CD4-positive, alpha-beta memory T cell (primary cell): ENCODE measurements around the gene PODNL1. TPM values are rescaled to one million over a fixed set of nuclear protein-coding genes. Genes with fewer than 3 reads are reported as not detected.

Experiments
- CTCF ChIA-PET: fragments of 350-600 bp; sonication (Branson Sonifier 250); formaldehyde crosslinking; loops from one replicate; lab custom pipeline; 2021; ENCODE audit warnings: inconsistent platforms; ENCODE audit not compliant: partially characterized antibody; lab: Charles Lee
- POLR2A ChIA-PET: fragments of 350-600 bp; sonication (Branson Sonifier 250); formaldehyde crosslinking; loops from one replicate; lab custom pipeline; 2021; ENCODE audit not compliant: partially characterized antibody; lab: Charles Lee
- DNase-seq, 5 donors: peaks; one replicate each; pipeline versions ENCODE4 v3.0.0 to v3.0.0-alpha.2; 2020 to 2022; ENCODE audit warnings: mixed read lengths in 1 of 5
- H3K27ac ChIP-seq: one replicate; pipeline ENCODE4 v1.7.0; 2013; ENCODE audit warnings: low read depth, low read length
- H3K27me3 ChIP-seq: 2 replicates; pipeline ENCODE4 v1.7.0; 2013; ENCODE audit warnings: mild to moderate bottlenecking, low read length, moderate library complexity; ENCODE audit not compliant: insufficient read depth
- H3K36me3 ChIP-seq: 2 replicates; pipeline ENCODE4 v1.7.0; 2013; ENCODE audit warnings: mild to moderate bottlenecking, low read length, moderate library complexity; ENCODE audit not compliant: insufficient read depth
- H3K4me1 ChIP-seq: 2 replicates; pipeline ENCODE4 v1.7.0; 2013; ENCODE audit warnings: mild to moderate bottlenecking, low read length, moderate library complexity; ENCODE audit not compliant: insufficient read depth
- H3K4me3 ChIP-seq, 2 donors: one replicate each; pipeline ENCODE4 v1.7.0; 2013; ENCODE audit warnings: low read length in 2 of 2, mild to moderate bottlenecking in 1 of 2
- H3K9me3 ChIP-seq, 2 donors: one replicate each; pipeline ENCODE4 v1.7.0; 2013; ENCODE audit warnings: low read length in 2 of 2, control low read depth in 1 of 2; ENCODE audit not compliant: control insufficient read depth in 1 of 2
- H3K27ac Mint-ChIP-seq, 7 donors: one replicate each; pipeline ENCODE4 v1.8.0; 2020 to 2021; ENCODE audit warnings: mixed read lengths in 7 of 7, mild to moderate bottlenecking in 6 of 7, inconsistent platforms in 3 of 7, moderate library complexity in 3 of 7
- H3K27me3 Mint-ChIP-seq, 2 donors: one replicate each; pipeline ENCODE4 v1.8.0; 2020 to 2021; ENCODE audit warnings: mixed read lengths in 2 of 2
- H3K36me3 Mint-ChIP-seq, 2 donors: one replicate each; pipeline ENCODE4 v1.8.0; 2020 to 2021; ENCODE audit warnings: mixed read lengths in 2 of 2, inconsistent platforms in 1 of 2, mild to moderate bottlenecking in 1 of 2
- H3K4me1 Mint-ChIP-seq, 4 donors: one replicate each; pipeline ENCODE4 v1.8.0; 2020 to 2021; ENCODE audit warnings: mixed read lengths in 4 of 4, mild to moderate bottlenecking in 1 of 4
- H3K4me3 Mint-ChIP-seq, 8 donors: one replicate each; pipeline ENCODE4 v1.8.0; 2020 to 2021; ENCODE audit warnings: mixed read lengths in 8 of 8, mild to moderate bottlenecking in 7 of 8, moderate library complexity in 6 of 8, inconsistent platforms in 3 of 8
- H3K9me3 Mint-ChIP-seq, 8 donors: one replicate each; pipeline ENCODE4 v1.8.0; 2020 to 2021; ENCODE audit warnings: mixed read lengths in 8 of 8, mild to moderate bottlenecking in 5 of 8, inconsistent platforms in 3 of 8, moderate library complexity in 1 of 8
- intact Hi-C: fragments of 100-400 bp; cut with micrococcal nuclease; formaldehyde crosslinking; loops from one replicate; pipeline ENCODE4 v1.15.1; 2023
- polyA plus RNA-seq, 2 donors: library from polyadenylated mRNA; unstranded; fragments of 300-500 nt; fragmentation: Illumina TruSeq; gene quantifications; one replicate each; pipeline ENCODE4 v1.2.3, GENCODE V29; 2021
- total RNA-seq, 2 experiments: library from RNA; stranded (reverse); gene quantifications; one replicate each; pipeline ENCODE4 v1.2.3, GENCODE V29; 2021

The PODNL1 gene
- total and polyA plus RNA-seq, 4 experiments from 2014 or later = not detected

DNA sequence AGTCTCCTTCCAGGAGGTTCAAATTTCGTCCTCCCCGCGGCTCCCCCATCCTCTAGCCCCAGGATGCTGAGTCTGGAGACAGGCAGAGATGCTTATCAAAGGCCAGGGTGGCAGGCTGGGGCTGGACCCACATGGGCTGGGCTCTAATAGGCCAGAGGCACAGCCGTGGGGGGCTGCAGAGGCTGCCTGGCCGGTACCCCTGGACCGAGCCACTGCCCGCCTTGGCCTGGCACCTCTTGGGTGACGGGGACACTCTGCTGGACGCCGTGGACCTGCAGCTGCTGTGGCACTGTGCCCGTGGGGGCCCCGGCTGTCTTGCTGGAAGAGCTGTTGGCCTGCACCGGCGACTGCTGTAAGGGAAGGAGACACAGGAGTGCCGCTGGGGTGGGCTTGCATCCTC, 42.1 kb upstream of the PODNL1 start:
- Histone ChIP-seq H3K4me3 (no peak overlapping the region), H3K27ac (no peak overlapping the region), H3K9me3 (no peaks in the 10 kb centered on the region), H3K36me3 (no peaks in the 10 kb centered on the region), H3K27me3 (no peaks in the 10 kb centered on the region), H3K4me1 (peaks cover 37% of the 10 kb centered on the region)
- no peak for DNase-seq
- POLR2A ChIA-PET = interaction anchor here (10.0 kb wide), 1 partner anchor 52 kb away, joined by 117 read pairs; the partner anchor contains the start of gene IL27RA
- CTCF ChIA-PET = no interaction called here
- Mint-ChIP-seq H3K27me3 (no peaks in the 10 kb centered on the region), H3K4me3 (no peak overlapping the region), H3K27ac (no peak overlapping the region), H3K36me3 (peaks cover 5 to 15% of the 10 kb centered on the region in 2 donors), H3K4me1 (peaks cover 11 to 59% (median 32%) of the 10 kb centered on the region in 4 donors), H3K9me3 (peaks cover 0 to 1% (median 0%) of the 10 kb centered on the region in 8 donors)
- intact Hi-C loops = no loop called here

DNA sequence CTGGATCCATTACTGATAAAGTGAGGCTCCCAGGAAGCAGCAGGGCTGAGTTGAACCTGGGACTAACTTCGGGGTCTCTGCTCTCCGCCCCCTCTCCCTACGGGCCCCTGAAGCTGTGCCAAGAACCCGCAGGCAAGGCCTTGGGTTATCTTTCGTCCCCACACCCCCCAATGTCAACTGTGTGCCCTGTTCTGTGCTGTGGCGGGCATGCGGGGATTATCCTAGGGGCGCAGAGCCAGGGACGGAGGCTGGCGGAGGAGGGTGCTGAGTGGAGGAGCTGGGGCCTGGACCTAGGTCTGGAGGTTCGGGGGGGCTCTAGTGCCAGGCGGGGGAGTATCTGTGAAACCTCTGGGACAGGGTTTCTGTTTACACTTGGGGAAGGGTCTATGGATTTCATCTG, 41.5 kb upstream of the PODNL1 start:
- peak overlapping the region in 2 of 7 donors; percentile 9 to 29 for H3K27ac Mint-ChIP-seq
- H3K9me3 ChIP-seq = no peaks in the 10 kb centered on the region
- peaks cover 5 to 18% of the 10 kb centered on the region in 2 donors for H3K36me3 Mint-ChIP-seq
- H3K27me3 ChIP-seq = no peaks in the 10 kb centered on the region
- intact Hi-C loops = no loop called here
- no peaks in the 10 kb centered on the region for H3K27me3 Mint-ChIP-seq
- POLR2A ChIA-PET = interaction anchor here (2.2 to 4.1 kb wide), 2 partner anchors 26 to 52 kb away, joined by 13 to 22 read pairs; partner anchors contain the start of genes IL27RA and RFX1
- H3K4me1 Mint-ChIP-seq = peaks cover 9 to 53% (median 27%) of the 10 kb centered on the region in 4 donors
- no peaks in the 10 kb centered on the region for H3K36me3 ChIP-seq
- H3K4me1 ChIP-seq = peaks cover 31% of the 10 kb centered on the region
- CTCF ChIA-PET = no interaction called here
- peaks cover 0 to 1% (median 0%) of the 10 kb centered on the region in 8 donors for H3K9me3 Mint-ChIP-seq
- no peak overlapping the region for H3K4me3 ChIP-seq
- no peak overlapping the region for H3K27ac ChIP-seq
- DNase-seq = no peak
- H3K4me3 Mint-ChIP-seq = peak overlapping the region in 2 of 8 donors; percentile 13 to 35

GRCh38 chr19:13979244-13979615, 41.0 kb upstream of the PODNL1 start:
- CTCF ChIA-PET = no interaction called here
- Histone ChIP-seq H3K27ac (no peak overlapping the region), H3K27me3 (no peaks in the 10 kb centered on the region), H3K9me3 (no peaks in the 10 kb centered on the region), H3K4me3 (no peak overlapping the region), H3K36me3 (no peaks in the 10 kb centered on the region), H3K4me1 (peaks cover 27% of the 10 kb centered on the region)
- Mint-ChIP-seq H3K27me3 (no peaks in the 10 kb centered on the region), H3K36me3 (peaks cover 6 to 21% of the 10 kb centered on the region in 2 donors), H3K9me3 (peaks cover 0 to 1% (median 0%) of the 10 kb centered on the region in 8 donors), H3K4me3 (no peak overlapping the region), H3K27ac (no peak overlapping the region), H3K4me1 (peaks cover 11 to 52% (median 26%) of the 10 kb centered on the region in 4 donors)
- intact Hi-C loops = no loop called here
- POLR2A ChIA-PET = interaction anchor here (0.9 to 4.1 kb wide), 6 partner anchors 15 to 52 kb away, joined by 3 to 22 read pairs (median 5); partner anchors contain the start of genes DCAF15, IL27RA and RFX1
- DNase-seq = no peak

DNA sequence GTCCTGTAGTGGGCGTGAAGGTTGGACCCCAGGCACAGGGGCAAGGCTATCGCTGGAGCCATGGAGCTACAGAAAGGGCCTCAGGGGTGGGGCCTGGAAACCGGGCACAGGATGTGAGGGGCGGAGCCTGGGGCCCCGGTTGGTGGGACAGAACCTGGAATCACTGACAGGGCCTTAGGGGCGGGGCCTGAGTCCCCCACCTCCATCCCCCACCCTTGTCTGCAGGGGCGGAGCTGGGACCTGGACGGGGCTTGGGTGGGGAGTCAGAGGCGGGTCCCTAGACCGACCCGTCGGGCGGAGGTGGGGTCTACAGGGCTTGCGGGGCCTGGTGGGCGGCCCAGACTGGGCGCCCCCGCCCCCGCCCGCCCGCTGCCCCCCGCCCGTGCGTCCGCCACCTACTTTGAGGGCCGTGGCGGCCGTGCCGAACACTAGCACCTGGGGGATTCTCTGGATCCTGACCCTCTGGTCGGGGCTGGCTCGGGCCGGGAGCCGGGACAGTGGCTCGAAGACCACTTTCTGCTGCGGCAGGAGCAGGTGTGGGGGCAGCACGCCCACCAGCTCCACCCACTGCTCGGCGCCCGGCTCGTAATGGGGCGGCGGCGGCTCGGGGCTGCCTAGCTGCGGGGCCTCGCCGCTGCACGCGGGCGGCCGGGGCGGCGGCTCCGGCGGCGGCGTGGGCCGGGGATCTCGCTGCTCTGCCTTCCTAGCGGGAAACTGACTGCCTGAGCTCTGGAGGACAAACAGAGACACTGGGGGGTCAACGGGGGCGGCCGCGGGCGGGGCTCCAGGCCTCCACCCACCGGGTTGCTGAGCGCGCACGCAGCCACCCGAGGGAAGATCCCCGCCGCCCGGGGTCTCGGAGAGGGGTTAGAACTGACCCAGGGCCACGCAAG, 40.4 kb upstream of the PODNL1 start:
- Histone ChIP-seq H3K4me3 (no peak overlapping the region), H3K4me1 (peaks cover 29% of the 10 kb centered on the region)
- H3K27ac Mint-ChIP-seq = no peak overlapping the region

DNA sequence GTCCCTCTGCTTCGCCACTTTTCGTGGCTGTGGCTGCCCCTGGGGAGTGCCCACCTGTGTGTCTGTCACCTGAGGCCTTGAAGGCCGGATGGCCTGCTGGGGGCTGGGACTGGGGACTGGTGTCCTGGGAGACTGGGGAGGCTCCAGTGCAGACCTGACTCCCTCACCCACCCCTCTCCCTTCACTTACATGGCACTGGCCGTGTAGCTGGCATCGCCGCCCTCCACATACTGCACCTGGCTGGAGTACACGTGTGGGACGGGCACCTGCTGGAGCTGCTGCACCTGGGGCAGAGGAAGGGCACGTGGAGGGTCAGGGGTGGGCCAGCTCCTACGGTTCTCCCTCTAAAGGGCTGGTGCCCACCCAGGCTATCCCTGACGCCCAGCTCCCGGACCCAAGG, 39.6 kb upstream of the PODNL1 start:
- ChIA-PET CTCF (no interaction called here), POLR2A (interaction anchor here (0.5 to 4.1 kb wide), 5 partner anchors 8 to 54 kb away, joined by 3 to 22 read pairs (median 8); partner anchors contain the start of genes IL27RA and RFX1)
- Histone ChIP-seq H3K36me3 (no peaks in the 10 kb centered on the region), H3K4me3 (no peak overlapping the region), H3K27ac (no peak overlapping the region), H3K9me3 (no peaks in the 10 kb centered on the region), H3K27me3 (no peaks in the 10 kb centered on the region), H3K4me1 (peaks cover 21% of the 10 kb centered on the region)
- no peak overlapping the region for H3K4me3 Mint-ChIP-seq
- H3K4me1 Mint-ChIP-seq = peaks cover 8 to 45% (median 20%) of the 10 kb centered on the region in 4 donors
- H3K27ac Mint-ChIP-seq = no peak overlapping the region
- intact Hi-C loops = no loop called here
- H3K36me3 Mint-ChIP-seq = peaks cover 10 to 29% of the 10 kb centered on the region in 2 donors
- H3K9me3 Mint-ChIP-seq = peaks cover 0 to 1% (median 0%) of the 10 kb centered on the region in 8 donors
- H3K27me3 Mint-ChIP-seq = no peaks in the 10 kb centered on the region
- DNase-seq = no peak

More for the DNA sequence above, 40.4 kb upstream of the PODNL1 start:
- intact Hi-C loops = no loop called here
- H3K4me3 Mint-ChIP-seq = peak overlapping the region in 1 of 8 donors; percentile 50
- Histone ChIP-seq H3K9me3 (no peaks in the 10 kb centered on the region), H3K36me3 (no peaks in the 10 kb centered on the region), H3K27ac (no peak overlapping the region), H3K27me3 (no peaks in the 10 kb centered on the region)
- DNase-seq = no peak
- ChIA-PET CTCF (no interaction called here), POLR2A (interaction anchor here (0.5 to 4.1 kb wide), 8 partner anchors 9 to 53 kb away, joined by 3 to 22 read pairs (median 4); partner anchors contain the start of genes DCAF15, IL27RA and RFX1)
- H3K9me3 Mint-ChIP-seq = peaks cover 0 to 1% (median 0%) of the 10 kb centered on the region in 8 donors
- peaks cover 14 to 53% (median 26%) of the 10 kb centered on the region in 4 donors for H3K4me1 Mint-ChIP-seq
- H3K27me3 Mint-ChIP-seq = no peaks in the 10 kb centered on the region
- H3K36me3 Mint-ChIP-seq = peaks cover 10 to 25% of the 10 kb centered on the region in 2 donors

DNA sequence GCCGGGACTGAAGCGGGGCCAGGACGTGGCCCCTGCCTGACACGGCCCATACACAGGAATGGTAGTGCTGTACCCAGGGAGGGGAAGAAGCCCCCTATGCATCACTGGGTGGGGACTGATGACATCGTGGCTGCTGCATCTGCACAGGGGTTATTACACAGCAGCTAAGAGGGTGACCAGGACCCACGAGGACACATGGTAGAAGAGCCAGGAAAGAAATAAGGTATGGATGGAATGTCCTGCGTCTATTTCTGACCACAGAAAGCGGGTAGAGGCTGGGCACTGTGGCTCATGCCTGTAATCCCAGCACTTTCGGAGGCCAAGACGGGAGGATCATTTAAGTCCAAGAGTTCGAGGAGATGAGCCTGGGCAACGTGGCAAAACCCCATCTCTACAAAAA, 38.2 kb upstream of the PODNL1 start:
- intact Hi-C loops = no loop called here
- no peak overlapping the region for H3K27ac ChIP-seq
- Mint-ChIP-seq H3K36me3 (peaks cover 10 to 34% of the 10 kb centered on the region in 2 donors), H3K4me1 (peaks cover 6 to 31% (median 16%) of the 10 kb centered on the region in 4 donors), H3K4me3 (no peak overlapping the region), H3K27ac (peak overlapping the region in 2 of 7 donors; percentile 32 to 48), H3K27me3 (no peaks in the 10 kb centered on the region), H3K9me3 (peaks cover 0 to 1% (median 0%) of the 10 kb centered on the region in 8 donors)
- CTCF ChIA-PET = no interaction called here
- peaks cover 7% of the 10 kb centered on the region for H3K4me1 ChIP-seq
- POLR2A ChIA-PET = interaction anchor here (1.5 to 4.1 kb wide), 2 partner anchors 10 to 29 kb away, joined by 8 to 22 read pairs; partner anchors contain the start of gene RFX1
- no peaks in the 10 kb centered on the region for H3K27me3 ChIP-seq
- no peak for DNase-seq
- H3K9me3 ChIP-seq = no peaks in the 10 kb centered on the region
- H3K36me3 ChIP-seq = no peaks in the 10 kb centered on the region
- H3K4me3 ChIP-seq = no peak overlapping the region

DNA sequence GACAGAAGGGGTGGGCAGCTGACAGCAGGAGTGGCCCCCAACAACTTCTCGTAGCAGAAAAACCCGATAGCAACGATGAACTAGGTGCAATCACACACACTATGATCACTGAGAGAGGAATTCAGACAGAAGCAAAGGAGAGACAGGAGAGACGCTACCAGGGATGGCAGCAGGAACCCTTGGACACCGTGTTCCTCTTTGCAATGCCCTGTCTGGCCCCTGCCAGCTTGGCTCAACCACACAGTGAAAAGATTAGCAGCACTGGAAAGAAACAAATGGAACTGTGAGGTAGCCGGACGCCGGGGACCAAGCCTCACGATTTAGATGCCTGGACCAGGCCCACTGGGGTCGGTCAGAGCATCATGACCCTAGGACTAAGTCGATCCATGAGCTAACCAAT, 37.7 kb upstream of the PODNL1 start:
- no peaks in the 10 kb centered on the region for H3K27me3 Mint-ChIP-seq
- peaks cover 6 to 27% (median 16%) of the 10 kb centered on the region in 4 donors for H3K4me1 Mint-ChIP-seq
- no peak overlapping the region for H3K4me3 Mint-ChIP-seq
- Histone ChIP-seq H3K27me3 (no peaks in the 10 kb centered on the region), H3K4me3 (no peak overlapping the region), H3K36me3 (no peaks in the 10 kb centered on the region), H3K27ac (no peak overlapping the region), H3K4me1 (peaks cover 7% of the 10 kb centered on the region), H3K9me3 (no peaks in the 10 kb centered on the region)
- H3K27ac Mint-ChIP-seq = peak overlapping the region in 5 of 7 donors; percentile 4 to 74 (median 53)
- H3K36me3 Mint-ChIP-seq = peaks cover 10 to 34% of the 10 kb centered on the region in 2 donors
- POLR2A ChIA-PET = interaction anchor here (1.2 to 4.1 kb wide), 2 partner anchors 10 to 30 kb away, joined by 3 to 22 read pairs; partner anchors contain the start of gene RFX1
- DNase-seq = no peak
- intact Hi-C loops = no loop called here
- CTCF ChIA-PET = no interaction called here
- peaks cover 0 to 3% (median 0%) of the 10 kb centered on the region in 8 donors for H3K9me3 Mint-ChIP-seq
